SK-N-SH treated with all-trans-retinoic acid at 6 μM for 48 hours (cell line): Measurements from ENCODE around the gene ZNF154.

ENCODE experiments used
- CREB5 ChIP-seq: fragments of 250-450 bp; sonication (Bioruptor Pico); IDR thresholded peaks from 2 replicates; pipeline ENCODE4 v1.5.1; 2020; ENCODE audit warnings: low read depth, mild to moderate bottlenecking, moderate library complexity
- ESRRG ChIP-seq: fragments of 250-450 bp; sonication (Bioruptor Pico); IDR thresholded peaks from 2 replicates; pipeline ENCODE4 v1.6.1; 2021; ENCODE audit warnings: mild to moderate bottlenecking
- GLIS3 ChIP-seq: fragments of 250-450 bp; sonication (Bioruptor Pico); IDR thresholded peaks from 2 replicates; pipeline ENCODE4 v1.5.0; 2020; ENCODE audit warnings: mild to moderate bottlenecking, moderate library complexity
- ISL1 ChIP-seq: fragments of 250-450 bp; sonication (Bioruptor Pico); IDR thresholded peaks from 2 replicates; pipeline ENCODE4 v2.1.2; 2022; ENCODE audit warnings: mild to moderate bottlenecking, moderate library complexity
- OSR1 ChIP-seq: fragments of 250-450 bp; sonication (Bioruptor Pico); IDR thresholded peaks from 2 replicates; pipeline ENCODE4 v1.8.0; 2022; ENCODE audit warnings: moderate library complexity, mild to moderate bottlenecking, inconsistent platforms
- PATZ1 ChIP-seq: fragments of 250-450 bp; sonication (Bioruptor Pico); IDR thresholded peaks from 2 replicates; pipeline ENCODE4 v1.8.0; 2020; ENCODE audit warnings: mild to moderate bottlenecking, moderate library complexity, borderline replicate concordance
- POU6F1 ChIP-seq: fragments of 250-450 bp; sonication (Bioruptor Pico); IDR thresholded peaks from 2 replicates; pipeline ENCODE4 v1.8.0; 2021; ENCODE audit warnings: low read depth, mild to moderate bottlenecking, moderate library complexity, borderline replicate concordance
- TCF4 ChIP-seq: fragments of 250-450 bp; sonication (Bioruptor Pico); IDR thresholded peaks from 2 replicates; pipeline ENCODE4 v1.8.0; 2021; ENCODE audit warnings: mild to moderate bottlenecking, moderate library complexity, borderline replicate concordance
- ZNF565 ChIP-seq: fragments of 450-650 bp; formaldehyde crosslinking; conservative IDR thresholded peaks from 2 replicates; pipeline ENCODE4 v1.5.0; 2020; ENCODE audit warnings: low read depth, mild to moderate bottlenecking, moderate library complexity
- ZNF70 ChIP-seq: fragments of 450-650 bp; formaldehyde crosslinking; IDR thresholded peaks from 2 replicates; pipeline ENCODE4 v1.5.0; 2020; ENCODE audit warnings: mild to moderate bottlenecking, moderate library complexity

- TF ChIP-seq PATZ1 (no peak), GLIS3 (CRISPR knock-in tag) (no peak), ZNF70 (CRISPR knock-in tag) (no peak), POU6F1 (no peak), OSR1 (CRISPR knock-in tag) (no peak), TCF4 (CRISPR knock-in tag) (no peak), CREB5 (CRISPR knock-in tag) (no peak), ZNF565 (CRISPR knock-in tag) (no peak), ISL1 (CRISPR knock-in tag) (no peak), ESRRG (CRISPR knock-in tag) (no peak)
Measured at GRCh38 chr19:57687363-57688010, 21.5 kb downstream of the ZNF154 start.
